SK-N-SH (cell line): ENCODE measurements around the gene NFIX. TPM values are rescaled to one million over a fixed set of nuclear protein-coding genes. Genes with fewer than 3 reads are reported as not detected.

Experiments
- CTCF ChIA-PET: fragments of 300-600, 350-600 bp; formaldehyde crosslinking; extraction: SDS; loops from one replicate; lab custom pipeline; 2021; lab: Yijun Ruan, JAX
- POLR2A ChIA-PET: fragments of 350-600 bp; sonication (Branson Sonifier 250); formaldehyde crosslinking; extraction: SDS; loops from one replicate; lab custom pipeline; 2020; ENCODE audit warnings: antibody characterized with exemption, inconsistent platforms; lab: Yijun Ruan, JAX
- DNase-seq: peaks from one replicate; pipeline ENCODE4 v3.0.0; 2012
- H2AFZ ChIP-seq: fragments of 200-600 bp; sonication (generic); 2 replicates; pipeline ENCODE4 v1.8.1; 2016; ENCODE audit warnings: antibody characterized with exemption, mild to moderate bottlenecking, low read depth
- H3F3A ChIP-seq: fragments of 200-600 bp; sonication (generic); replicated peaks from 2 replicates; pipeline ENCODE3; 2016; ENCODE audit warnings: antibody characterized with exemption, mild to moderate bottlenecking; ENCODE audit not compliant: insufficient read depth
- H3K27ac ChIP-seq, 2 experiments: fragments of 200-500 bp in 1 of 2; fragments of 200-600 bp in 1 of 2; sonication (Bioruptor generic) in 1 of 2; sonication (generic), shearing (Covaris generic) in 1 of 2; 2 replicates each; pipeline versions ENCODE4 v1.5.1 to v1.6.1; 2014 to 2016; ENCODE audit warnings: low read depth in 2 of 2, inconsistent platforms in 1 of 2, low read length in 1 of 2, mild to moderate bottlenecking in 1 of 2, mixed read lengths in 1 of 2
- H3K27me3 ChIP-seq: fragments of 200-600 bp; sonication (generic), shearing (Covaris generic); 2 replicates; pipeline ENCODE4 v1.6.1; 2016; ENCODE audit warnings: mixed run types; ENCODE audit not compliant: insufficient read depth
- H3K36me3 ChIP-seq, 2 experiments: fragments of 200-500 bp in 1 of 2; fragments of 200-600 bp in 1 of 2; sonication (Bioruptor generic) in 1 of 2; sonication (generic) in 1 of 2; replicated peaks in 1 of 2; 2 replicates each; pipeline versions ENCODE3 to v1.5.1; 2014 to 2016; ENCODE audit warnings: low read length in 1 of 2, mild to moderate bottlenecking in 1 of 2; ENCODE audit not compliant: insufficient read depth in 2 of 2, control insufficient read depth in 1 of 2
- H3K4me1 ChIP-seq, 2 experiments: fragments of 200-500 bp in 1 of 2; fragments of 200-600 bp in 1 of 2; sonication (Bioruptor generic) in 1 of 2; sonication (generic), shearing (Covaris generic) in 1 of 2; 2 replicates each; pipeline versions ENCODE4 v1.5.1 to v1.6.1; 2014 to 2016; ENCODE audit warnings: low read depth in 1 of 2, low read length in 1 of 2, mixed run types in 1 of 2; ENCODE audit not compliant: insufficient read depth in 2 of 2, control insufficient read depth in 1 of 2
- H3K4me2 ChIP-seq: fragments of 200-600 bp; sonication (generic), shearing (Covaris generic); 2 replicates; pipeline ENCODE4 v1.6.1; 2017; ENCODE audit warnings: mixed run types
- H3K4me3 ChIP-seq, 2 experiments: fragments of 200-500 bp in 1 of 2; fragments of 200-600 bp in 1 of 2; sonication (Bioruptor generic) in 1 of 2; sonication (generic), shearing (Covaris generic) in 1 of 2; 2 replicates each; pipeline versions ENCODE4 v1.5.1 to v1.8.1; 2014 to 2016; ENCODE audit warnings: low read depth in 2 of 2, inconsistent platforms in 1 of 2, low read length in 1 of 2, mild to moderate bottlenecking in 1 of 2, mixed read lengths in 1 of 2, moderate library complexity in 1 of 2
- H3K79me2 ChIP-seq: fragments of 200-600 bp; sonication (generic); 2 replicates; pipeline ENCODE4 v1.8.1; 2017; ENCODE audit warnings: mild to moderate bottlenecking; ENCODE audit not compliant: insufficient read depth
- H3K9ac ChIP-seq: fragments of 200-600 bp; sonication (generic); 2 replicates; pipeline ENCODE4 v1.6.1; 2017; ENCODE audit warnings: mixed run types
- H3K9me2 ChIP-seq: fragments of 200-600 bp; sonication (generic); 2 replicates; pipeline ENCODE4 v1.6.1; 2017; ENCODE audit warnings: mixed run types
- H3K9me3 ChIP-seq: fragments of 200-600 bp; sonication (generic); 2 replicates; pipeline ENCODE4 v1.6.1; 2017; ENCODE audit warnings: mixed run types, mild to moderate bottlenecking, moderate library complexity
- H4K20me1 ChIP-seq: fragments of 200-600 bp; sonication (generic); 2 replicates; pipeline ENCODE4 v1.6.1; 2017; ENCODE audit warnings: mild to moderate bottlenecking, mixed run types; ENCODE audit not compliant: insufficient read depth
- ELF1 ChIP-seq: IDR thresholded peaks from 2 replicates; pipeline ENCODE4 v1.4.0; 2012
- EP300 ChIP-seq, 2 experiments: IDR thresholded peaks; 2 replicates each; pipeline versions ENCODE4 v1.4.0 to v1.6.1; 2012; ENCODE audit warnings: borderline replicate concordance in 1 of 2, low read depth in 1 of 2, low read length in 1 of 2
- EZH2phosphoT487 ChIP-seq: fragments of 200-600 bp; sonication (generic); IDR thresholded peaks from 2 replicates; pipeline ENCODE4 v1.6.1; 2017; ENCODE audit warnings: low read depth, mixed run types, mild to moderate bottlenecking, antibody characterized with exemption, moderate library complexity, borderline replicate concordance
- FOXJ3 ChIP-seq: sonication (generic); formaldehyde crosslinking; IDR thresholded peaks from 2 replicates; pipeline ENCODE4 v1.5.1; 2020; ENCODE audit warnings: mild to moderate bottlenecking, missing genetic modification reagents
- FOXM1 ChIP-seq: IDR thresholded peaks from 2 replicates; pipeline ENCODE4 v1.4.0; 2012; ENCODE audit warnings: low read depth, mild to moderate bottlenecking
- NFIC ChIP-seq: IDR thresholded peaks from 2 replicates; pipeline ENCODE4 v1.4.0; 2012; ENCODE audit warnings: borderline replicate concordance
- RAD21 ChIP-seq: IDR thresholded peaks from 2 replicates; pipeline ENCODE4 v1.6.1; 2012; ENCODE audit warnings: mild to moderate bottlenecking, low read length
- SIN3A ChIP-seq: IDR thresholded peaks from 2 replicates; pipeline ENCODE4 v1.6.1; 2012; ENCODE audit warnings: low read depth, mild to moderate bottlenecking, low read length, moderate library complexity, borderline replicate concordance
- TAF1 ChIP-seq: IDR thresholded peaks from 2 replicates; pipeline ENCODE4 v1.6.1; 2012; ENCODE audit warnings: low read depth, mild to moderate bottlenecking, low read length, moderate library complexity, borderline replicate concordance
- USF1 ChIP-seq: IDR thresholded peaks from 2 replicates; pipeline ENCODE4 v1.4.0; 2012; ENCODE audit warnings: low read depth, borderline replicate concordance
- USF2 ChIP-seq: fragments of 150-350 bp; IDR thresholded peaks from 2 replicates; pipeline ENCODE4 v1.6.1; 2017; ENCODE audit warnings: antibody characterized with exemption, low read length, low read depth, borderline replicate concordance
- ZBTB33 ChIP-seq: IDR thresholded peaks from 2 replicates; pipeline ENCODE4 v1.4.0; 2012; ENCODE audit warnings: low read depth, borderline replicate concordance
- WGBS: methylation state at CpG from one replicate; pipeline ENCODE4 v1.1.6; 2017; ENCODE audit warnings: low lambda C conversion rate; 5-methylcytosine and 5-hydroxymethylcytosine counted together
- polyA plus RNA-seq, 3 experiments: library from polyadenylated mRNA; depleted of rRNA; stranded (reverse); fragments of >200 nt; gene quantifications; 2 replicates each; pipeline ENCODE4 v1.2.3, GENCODE V29; 2012

The NFIX gene
- polyA plus RNA-seq, 1 of the 3 experiments (the other 2 are of a cell fraction) = 14.8 TPM

- H3K9me3 ChIP-seq = no peaks in the 10 kb centered on the region
- H3K4me2 ChIP-seq = peak overlapping the region; percentile 92
- no peaks in the 10 kb centered on the region for H3K9me2 ChIP-seq
- peaks cover 0 to 17% of the 10 kb centered on the region in 2 experiments; a peak in 1 of 4 replicates for H3K4me1 ChIP-seq
- no peaks in the 10 kb centered on the region for H3K36me3 ChIP-seq
- H3K27me3 ChIP-seq = no peaks in the 10 kb centered on the region
- peak; percentile 52 for DNase-seq
- POLR2A ChIA-PET = interaction anchor here (0.9 kb wide), 1 partner anchor 64 kb away, joined by 3 read pairs; no protein-coding TSS in a partner anchor
- H3F3A ChIP-seq = peaks cover 6% of the 10 kb centered on the region
- H4K20me1 ChIP-seq = peaks cover 9% of the 10 kb centered on the region; the same call in 1 of the 2 replicates
- CTCF ChIA-PET = interaction anchor here (1.2 to 2.5 kb wide), 4 partner anchors 17 to 98 kb away, joined by 4 to 12 read pairs (median 5); no protein-coding TSS in a partner anchor
- H2AFZ ChIP-seq = no peak overlapping the region
- H3K4me3 ChIP-seq = peak overlapping the region; percentile 57 to 76
- peak overlapping the region; percentile 61 for H3K9ac ChIP-seq
- H3K79me2 ChIP-seq = peaks cover 36% of the 10 kb centered on the region
- H3K27ac ChIP-seq = no peak overlapping the region
- 70% methylated on average over 27 of the region's 52 CpGs for WGBS
- TF ChIP-seq NFIC (no peak), USF2 (no peak), USF1 (no peak), ZBTB33 (no peak), ELF1 (no peak), SIN3A (no peak), RAD21 (no peak), EZH2phosphoT487 (no peak), TAF1 (no peak), FOXJ3 (no peak), FOXM1 (no peak), EP300 (IDR thresholded peaks at IDR 0.05; ENCODE audit: borderline replicate concordance in 1 of 2, low read depth in 1 of 2, low read length in 1 of 2) (no peak)
These were observed 1.3 kb downstream of the NFIX start for GRCh38 chr19:12996406-12997094.
